ENCODE data around the gene TFPI2.
"Not testable (repeated sequence)": the region's sequence is repeated elsewhere in the genome, so short reads cannot be mapped to it uniquely, and the experiment has no call there.

Gene TFPI2

GRCh38 chr7:93921186-93921585 is 30.6 kb upstream of the TFPI2 start:
- Histone ChIP-seq H3K27me3 (ENCODE audit: insufficient read depth, low read length) (peaks cover 13% of the 10 kb centered on the region; the same call in 1 of the 2 replicates), H3K4me3 (ENCODE audit: low read length) (peak overlapping the region; percentile 74), H3K9ac (ENCODE audit: low read depth, low read length) (peak overlapping the region; percentile 71; the same call in 1 of the 2 replicates), H3K4me1 (ENCODE audit: insufficient read depth, low read length) (peaks cover 14% of the 10 kb centered on the region), H3K9me3 (ENCODE audit: insufficient read depth, low read depth, low read length) (no peaks in the 10 kb centered on the region), H3K27ac (ENCODE audit: low read length) (no peak overlapping the region), H3K36me3 (ENCODE audit: insufficient read depth, low read depth, low read length) (no peaks in the 10 kb centered on the region)

DNA sequence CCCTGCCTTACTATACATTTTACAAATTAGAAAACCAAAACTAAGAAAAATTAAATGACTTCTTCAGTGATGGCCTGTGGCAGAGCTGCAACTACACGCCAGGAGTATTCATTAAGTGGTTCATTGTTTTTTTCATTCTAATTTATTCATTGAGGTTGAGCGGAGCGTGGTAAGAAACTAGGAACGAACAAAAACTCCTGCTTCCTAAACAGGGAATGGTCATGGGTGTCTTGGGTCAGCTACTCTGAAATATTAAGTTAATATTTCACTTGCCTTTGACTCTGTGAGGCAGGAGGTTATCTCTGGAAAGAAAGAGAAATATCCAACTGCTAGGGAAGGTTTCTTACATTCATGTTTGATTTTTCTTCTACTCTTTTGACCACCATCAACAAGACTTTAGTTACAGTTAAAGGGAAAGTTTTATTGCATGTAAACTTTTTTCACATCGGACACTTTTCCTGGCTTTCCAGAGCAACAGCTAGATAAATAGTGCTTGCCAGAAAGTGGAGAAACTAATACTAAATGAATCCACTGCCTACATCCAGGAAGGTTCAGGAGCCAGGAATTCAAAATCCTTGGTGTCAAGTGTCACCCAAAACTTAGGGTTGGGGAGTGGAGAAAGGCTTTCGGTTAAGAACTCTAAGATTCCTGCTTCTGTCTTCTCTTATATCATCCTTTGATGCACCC is 30.1 kb upstream of the TFPI2 start:
- H3K4me3 ChIP-seq (ENCODE audit: low read length): no peak overlapping the region
- no peak overlapping the region for H3K9ac ChIP-seq (ENCODE audit: low read depth, low read length)
- peaks cover 13% of the 10 kb centered on the region; the same call in 1 of the 2 replicates for H3K27me3 ChIP-seq (ENCODE audit: insufficient read depth, low read length)
- H3K9me3 ChIP-seq (ENCODE audit: insufficient read depth, low read depth, low read length): no peaks in the 10 kb centered on the region
- no peaks in the 10 kb centered on the region for H3K36me3 ChIP-seq (ENCODE audit: insufficient read depth, low read depth, low read length)
- H3K27ac ChIP-seq (ENCODE audit: low read length): no peak overlapping the region
- H3K4me1 ChIP-seq (ENCODE audit: insufficient read depth, low read length): peaks cover 14% of the 10 kb centered on the region

GRCh38 chr7:93916315-93916714 is 25.8 kb upstream of the TFPI2 start:
- not testable (repeated sequence) for H3K27ac ChIP-seq (ENCODE audit: low read length); H3K36me3 ChIP-seq (ENCODE audit: insufficient read depth, low read depth, low read length); H3K4me1 ChIP-seq (ENCODE audit: insufficient read depth, low read length)

DNA sequence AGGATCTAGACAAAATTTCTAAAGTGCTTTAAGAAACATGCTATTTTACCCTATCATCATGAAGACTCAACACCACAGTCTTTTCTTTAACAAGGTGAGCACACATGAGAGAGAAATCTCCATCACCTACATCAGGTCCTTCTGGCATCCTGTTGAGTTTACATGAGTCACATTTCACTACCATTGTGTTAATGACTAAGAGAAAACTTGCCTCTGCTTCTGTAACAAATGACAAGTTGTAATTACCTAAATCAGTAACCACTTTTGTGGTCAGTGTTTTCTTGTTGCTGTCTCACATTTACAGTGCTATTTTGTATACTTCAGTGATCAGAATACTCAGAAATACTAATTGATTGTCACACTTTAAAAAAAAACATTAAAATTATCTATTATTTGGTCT is 25.3 kb upstream of the TFPI2 start:
- not testable (repeated sequence) for H3K36me3 ChIP-seq (ENCODE audit: insufficient read depth, low read depth, low read length); H3K27ac ChIP-seq (ENCODE audit: low read length); H3K9ac ChIP-seq (ENCODE audit: low read depth, low read length); H3K27me3 ChIP-seq (ENCODE audit: insufficient read depth, low read length); H3K9me3 ChIP-seq (ENCODE audit: insufficient read depth, low read depth, low read length); H3K4me1 ChIP-seq (ENCODE audit: insufficient read depth, low read length); H3K4me3 ChIP-seq (ENCODE audit: low read length)

More at GRCh38 chr7:93916315-93916714, 25.8 kb upstream of the TFPI2 start:
- not testable (repeated sequence) for H3K27me3 ChIP-seq (ENCODE audit: insufficient read depth, low read length); H3K4me3 ChIP-seq (ENCODE audit: low read length); H3K9ac ChIP-seq (ENCODE audit: low read depth, low read length); H3K9me3 ChIP-seq (ENCODE audit: insufficient read depth, low read depth, low read length)

DNA sequence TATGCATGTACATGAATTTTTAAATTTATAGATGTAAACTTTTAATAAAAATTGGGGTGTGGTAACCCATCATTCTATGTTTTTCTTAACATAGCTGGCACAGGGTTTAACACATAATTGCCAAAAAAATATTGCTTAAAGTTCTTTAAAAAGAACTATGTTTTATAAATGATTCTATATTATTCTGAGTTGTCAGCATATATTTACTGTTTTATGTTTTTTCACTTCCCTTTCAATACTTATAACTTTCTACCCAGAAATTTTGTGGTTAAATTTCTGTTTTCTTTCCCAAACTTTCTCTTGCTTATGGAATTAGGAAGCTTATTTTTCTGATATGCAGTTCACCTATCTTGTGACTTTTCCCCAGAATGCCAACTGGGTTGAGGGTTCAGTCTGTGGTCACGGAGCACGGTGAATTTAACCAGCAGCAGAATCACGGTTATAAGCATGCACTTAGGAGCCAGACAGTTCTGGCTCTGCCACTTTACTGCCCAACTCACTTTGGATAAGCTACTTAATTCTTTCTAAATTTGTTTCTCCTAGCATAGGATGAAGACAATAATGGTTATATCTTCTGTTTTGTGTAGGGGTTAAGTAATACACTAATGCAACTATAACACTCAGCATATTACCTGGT is 24.8 kb upstream of the TFPI2 start:
- not testable (repeated sequence) for H3K4me1 ChIP-seq (ENCODE audit: insufficient read depth, low read length); H3K9ac ChIP-seq (ENCODE audit: low read depth, low read length)

DNA sequence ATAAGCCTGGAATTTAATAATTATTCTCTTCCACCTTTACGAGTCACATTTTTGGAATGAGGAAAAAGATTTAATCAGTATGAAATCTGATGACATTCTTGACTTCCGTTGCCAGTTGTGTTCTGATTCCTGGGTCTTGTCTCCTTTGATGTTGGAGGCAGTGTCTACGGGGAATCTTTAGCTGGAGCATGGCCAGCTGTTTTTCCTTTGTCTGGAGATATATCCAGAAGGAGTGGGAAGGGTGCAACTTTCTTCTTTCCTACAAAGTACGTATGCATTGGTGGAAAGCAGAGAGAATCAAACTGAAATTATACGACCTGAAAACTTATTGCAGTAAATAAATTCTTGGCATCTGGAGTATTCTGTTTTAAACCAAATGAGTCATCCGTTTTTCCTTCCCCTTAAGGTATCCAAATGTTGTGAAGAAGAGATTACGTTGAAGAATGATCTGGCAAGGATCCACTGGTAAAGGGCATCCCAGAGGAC is 24.1 kb upstream of the TFPI2 start:
- Histone ChIP-seq H3K9me3 (ENCODE audit: insufficient read depth, low read depth, low read length) (no peaks in the 10 kb centered on the region), H3K27ac (ENCODE audit: low read length) (no peak overlapping the region), H3K36me3 (ENCODE audit: insufficient read depth, low read depth, low read length) (no peaks in the 10 kb centered on the region), H3K4me3 (ENCODE audit: low read length) (no peak overlapping the region), H3K27me3 (ENCODE audit: insufficient read depth, low read length) (no peaks in the 10 kb centered on the region), H3K4me1 (ENCODE audit: insufficient read depth, low read length) (no peaks in the 10 kb centered on the region), H3K9ac (ENCODE audit: low read depth, low read length) (no peak overlapping the region)

More for the DNA sequence above, 24.8 kb upstream of the TFPI2 start:
- H3K27ac ChIP-seq (ENCODE audit: low read length); H3K36me3 ChIP-seq (ENCODE audit: insufficient read depth, low read depth, low read length); H3K9me3 ChIP-seq (ENCODE audit: insufficient read depth, low read depth, low read length); H3K27me3 ChIP-seq (ENCODE audit: insufficient read depth, low read length); H3K4me3 ChIP-seq (ENCODE audit: low read length): not testable (repeated sequence)

- no peak overlapping the region for H3K4me3 ChIP-seq (ENCODE audit: low read length)
- H3K9ac ChIP-seq (ENCODE audit: low read depth, low read length): no peak overlapping the region
- no peaks in the 10 kb centered on the region for H3K9me3 ChIP-seq (ENCODE audit: insufficient read depth, low read depth, low read length)
- H3K27me3 ChIP-seq (ENCODE audit: insufficient read depth, low read length): no peaks in the 10 kb centered on the region
- no peaks in the 10 kb centered on the region for H3K4me1 ChIP-seq (ENCODE audit: insufficient read depth, low read length)
- no peak overlapping the region for H3K27ac ChIP-seq (ENCODE audit: low read length)
- no peaks in the 10 kb centered on the region for H3K36me3 ChIP-seq (ENCODE audit: insufficient read depth, low read depth, low read length)
Observed at GRCh38 chr7:93913197-93913596, 22.6 kb upstream of the TFPI2 start.

DNA sequence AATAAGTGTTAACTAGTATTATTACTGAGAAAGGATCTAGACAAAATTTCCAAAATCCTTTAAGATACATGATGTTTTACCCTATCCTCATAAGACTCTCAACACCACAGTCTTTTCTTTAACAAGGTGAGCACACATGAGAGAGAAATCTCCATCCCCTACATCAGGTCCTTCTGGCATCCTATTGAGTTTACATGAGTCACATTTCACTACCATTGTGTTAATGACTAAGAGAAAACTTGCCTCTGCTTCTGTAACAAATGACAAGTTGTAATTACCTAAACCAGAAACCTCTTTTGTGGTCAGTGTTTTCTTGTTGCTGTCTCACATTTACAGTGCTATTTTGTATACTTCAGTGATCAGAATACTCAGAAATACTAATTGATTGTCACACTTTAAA is 21.1 kb upstream of the TFPI2 start:
- H3K9me3 ChIP-seq (ENCODE audit: insufficient read depth, low read depth, low read length); H3K36me3 ChIP-seq (ENCODE audit: insufficient read depth, low read depth, low read length); H3K4me3 ChIP-seq (ENCODE audit: low read length); H3K4me1 ChIP-seq (ENCODE audit: insufficient read depth, low read length); H3K27me3 ChIP-seq (ENCODE audit: insufficient read depth, low read length); H3K27ac ChIP-seq (ENCODE audit: low read length); H3K9ac ChIP-seq (ENCODE audit: low read depth, low read length): not testable (repeated sequence)

- H3K9ac ChIP-seq (ENCODE audit: low read depth, low read length); H3K4me3 ChIP-seq (ENCODE audit: low read length); H3K27ac ChIP-seq (ENCODE audit: low read length); H3K27me3 ChIP-seq (ENCODE audit: insufficient read depth, low read length); H3K36me3 ChIP-seq (ENCODE audit: insufficient read depth, low read depth, low read length); H3K4me1 ChIP-seq (ENCODE audit: insufficient read depth, low read length); H3K9me3 ChIP-seq (ENCODE audit: insufficient read depth, low read depth, low read length): not testable (repeated sequence)
Observed at GRCh38 chr7:93911242-93911641, 20.7 kb upstream of the TFPI2 start.

DNA sequence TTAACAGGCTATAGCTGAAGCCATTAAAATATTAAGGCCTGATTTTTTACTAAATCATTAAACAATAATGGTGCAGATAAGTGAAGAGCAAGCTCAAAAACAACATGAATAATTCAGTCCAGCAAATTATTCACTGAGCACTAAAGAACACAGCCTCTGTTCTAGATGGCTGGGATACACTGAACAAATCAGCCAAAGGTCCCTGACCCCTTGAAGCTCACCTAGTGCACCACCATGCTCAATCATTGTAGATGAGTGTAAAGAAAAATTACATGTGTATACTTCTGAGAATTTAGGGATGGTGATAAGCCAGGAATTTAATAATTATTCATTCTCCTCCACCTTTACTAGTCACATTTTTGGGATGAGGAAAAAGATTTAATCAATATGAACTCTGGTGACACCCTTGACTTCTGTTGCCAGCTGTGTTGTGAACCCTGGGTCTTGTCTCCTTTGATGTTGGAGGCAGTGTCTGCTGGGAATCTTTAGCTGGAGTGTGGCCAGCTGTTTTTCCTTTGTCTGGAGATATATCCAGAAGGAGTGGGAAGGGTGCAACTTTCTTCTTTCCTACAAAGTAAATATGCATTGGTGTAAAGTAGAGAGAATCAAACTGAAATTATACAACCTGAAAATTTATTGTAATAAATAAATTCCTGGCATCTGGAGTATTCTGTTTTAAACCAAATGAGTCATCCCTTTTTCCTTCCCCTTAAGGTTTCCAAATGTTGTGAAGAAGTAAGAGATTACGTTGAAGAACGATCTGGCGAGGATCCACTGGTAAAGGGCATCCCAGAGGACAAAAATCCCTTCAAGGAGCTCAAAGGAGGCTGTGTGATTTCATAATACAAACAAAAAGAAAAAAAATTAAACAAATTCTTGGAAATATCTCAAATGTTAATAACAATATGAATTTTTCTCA is 19.8 kb upstream of the TFPI2 start:
- no peak overlapping the region for H3K4me3 ChIP-seq (ENCODE audit: low read length)
- H3K27ac ChIP-seq (ENCODE audit: low read length): no peak overlapping the region
- no peak overlapping the region for H3K9ac ChIP-seq (ENCODE audit: low read depth, low read length)
- H3K4me1 ChIP-seq (ENCODE audit: insufficient read depth, low read length): no peaks in the 10 kb centered on the region
- H3K36me3 ChIP-seq (ENCODE audit: insufficient read depth, low read depth, low read length): no peaks in the 10 kb centered on the region
- no peaks in the 10 kb centered on the region for H3K9me3 ChIP-seq (ENCODE audit: insufficient read depth, low read depth, low read length)
- no peaks in the 10 kb centered on the region for H3K27me3 ChIP-seq (ENCODE audit: insufficient read depth, low read length)

- no peaks in the 10 kb centered on the region for H3K4me1 ChIP-seq (ENCODE audit: insufficient read depth, low read length)
- H3K36me3 ChIP-seq (ENCODE audit: insufficient read depth, low read depth, low read length): no peaks in the 10 kb centered on the region
- H3K4me3 ChIP-seq (ENCODE audit: low read length): no peak within 1 kb of the TSS
- H3K27me3 ChIP-seq (ENCODE audit: insufficient read depth, low read length): no peaks in the 10 kb centered on the region
- no peak within 1 kb of the TSS for H3K9ac ChIP-seq (ENCODE audit: low read depth, low read length)
- H3K9me3 ChIP-seq (ENCODE audit: insufficient read depth, low read depth, low read length): no peaks in the 10 kb centered on the region
- H3K27ac ChIP-seq (ENCODE audit: low read length): no peak within 1 kb of the TSS
Observed at GRCh38 chr7:93906267-93906666, 15.7 kb upstream of the TFPI2 start, which contains the start of gene GNGT1. Gene GNGT1, plus strand, starts transcription at chr7:93906567. Its CDS starts 180 bp downstream, at chr7:93906747.
